H9 (cell line): ENCODE data around the gene PPARG. TPM values are rescaled to one million over a fixed set of nuclear protein-coding genes. Genes with fewer than 3 reads are reported as not detected.
"Not testable (repeated sequence)": the region's sequence is repeated elsewhere in the genome, so short reads cannot be mapped to it uniquely, and the experiment has no call there.

ENCODE experiments used
- DNase-seq: peaks from one replicate; pipeline ENCODE4 v3.0.0-alpha.2; 2017
- H2AFZ ChIP-seq: one replicate; pipeline ENCODE4 v1.6.1; 2013; ENCODE audit warnings: mild to moderate bottlenecking, low read length, control low read depth, moderate library complexity
- H2AK5ac ChIP-seq: 2 replicates; pipeline ENCODE4 v1.6.1; 2013; ENCODE audit warnings: low read length, control low read depth, mixed read lengths; ENCODE audit not compliant: insufficient read length
- H2BK120ac ChIP-seq: one replicate; pipeline ENCODE4 v1.6.1; 2013; ENCODE audit warnings: low read depth, mild to moderate bottlenecking, low read length, control low read depth, inconsistent platforms; ENCODE audit not compliant: poor library complexity, severe bottlenecking
- H2BK12ac ChIP-seq: 2 replicates; pipeline ENCODE4 v1.6.1; 2013; ENCODE audit warnings: low read length, control low read depth, mixed read lengths, low read depth; ENCODE audit not compliant: insufficient read length
- H2BK15ac ChIP-seq: 2 replicates; pipeline ENCODE4 v1.6.1; 2013; ENCODE audit warnings: low read depth, low read length, control low read depth
- H2BK20ac ChIP-seq: one replicate; pipeline ENCODE4 v1.6.1; 2013; ENCODE audit warnings: low read depth, mild to moderate bottlenecking, low read length, control low read depth, inconsistent platforms; ENCODE audit not compliant: poor library complexity, severe bottlenecking
- H2BK5ac ChIP-seq: 2 replicates; pipeline ENCODE4 v1.6.1; 2013; ENCODE audit warnings: low read length, control low read depth, mixed read lengths; ENCODE audit not compliant: insufficient read length
- H3K14ac ChIP-seq: 2 replicates; pipeline ENCODE4 v1.6.1; 2013; ENCODE audit warnings: low read length, control low read depth; ENCODE audit not compliant: insufficient read depth
- H3K18ac ChIP-seq: 2 replicates; pipeline ENCODE4 v1.6.1; 2013; ENCODE audit warnings: low read depth, mild to moderate bottlenecking, mixed read lengths, low read length, control low read depth; ENCODE audit not compliant: insufficient read length
- H3K23ac ChIP-seq: 2 replicates; pipeline ENCODE4 v1.6.1; 2013; ENCODE audit warnings: low read length, control low read depth, mixed read lengths, low read depth; ENCODE audit not compliant: insufficient read length
- H3K23me2 ChIP-seq: 2 replicates; pipeline ENCODE4 v1.6.1; 2013; ENCODE audit warnings: low read depth, mild to moderate bottlenecking, mixed read lengths, low read length, control low read depth; ENCODE audit not compliant: insufficient read length, poor library complexity, severe bottlenecking
- H3K27ac ChIP-seq: 2 replicates; pipeline ENCODE4 v1.5.1; 2013; ENCODE audit warnings: low read length, control low read depth, mixed read lengths, low read depth; ENCODE audit not compliant: insufficient read length
- H3K27me3 ChIP-seq: 2 replicates; pipeline ENCODE4 v1.6.1; 2013; ENCODE audit warnings: low read length, control low read depth, inconsistent platforms; ENCODE audit not compliant: insufficient read depth
- H3K4ac ChIP-seq: 2 replicates; pipeline ENCODE4 v1.6.1; 2013; ENCODE audit warnings: low read depth, mild to moderate bottlenecking, control low read depth, inconsistent platforms, low read length, moderate library complexity
- H3K4me1 ChIP-seq: 2 replicates; pipeline ENCODE4 v1.6.1; 2013; ENCODE audit warnings: low read length, control low read depth, inconsistent platforms; ENCODE audit not compliant: insufficient read depth
- H3K4me2 ChIP-seq: 2 replicates; pipeline ENCODE4 v1.6.1; 2013; ENCODE audit warnings: low read length, control low read depth, mixed read lengths; ENCODE audit not compliant: insufficient read length, insufficient read depth
- H3K56ac ChIP-seq: 2 replicates; pipeline ENCODE4 v1.6.1; 2013; ENCODE audit warnings: low read depth, mild to moderate bottlenecking, mixed read lengths, low read length, control low read depth; ENCODE audit not compliant: insufficient read length
- H3K79me1 ChIP-seq: 2 replicates; pipeline ENCODE4 v1.6.1; 2013; ENCODE audit warnings: low read depth, mild to moderate bottlenecking, moderate library complexity, low read length, control low read depth, inconsistent platforms; ENCODE audit not compliant: insufficient read depth, poor library complexity, severe bottlenecking
- H3K79me2 ChIP-seq: 2 replicates; pipeline ENCODE4 v1.6.1; 2013; ENCODE audit warnings: low read length, control low read depth, inconsistent platforms; ENCODE audit not compliant: insufficient read depth
- H3K9ac ChIP-seq: 2 replicates; pipeline ENCODE4 v1.6.1; 2013; ENCODE audit warnings: low read length, control low read depth, mixed read lengths; ENCODE audit not compliant: insufficient read length; ENCODE audit errors: extremely low read depth
- H3K9me3 ChIP-seq: one replicate; pipeline ENCODE4 v1.6.1; 2013; ENCODE audit warnings: low read depth, low read length, inconsistent platforms; ENCODE audit not compliant: control insufficient read depth
- H3T11ph ChIP-seq: one replicate; pipeline ENCODE4 v1.6.1; 2013; ENCODE audit warnings: mild to moderate bottlenecking, low read length, control low read depth, inconsistent platforms
- H4K20me1 ChIP-seq: one replicate; pipeline ENCODE4 v1.6.1; 2013; ENCODE audit not compliant: control insufficient read depth, insufficient read length, insufficient read depth
- H4K5ac ChIP-seq: 2 replicates; pipeline ENCODE4 v1.6.1; 2013; ENCODE audit warnings: low read depth, mild to moderate bottlenecking, mixed read lengths, low read length, control low read depth; ENCODE audit not compliant: insufficient read length
- H4K8ac ChIP-seq: replicated peaks from 2 replicates; pipeline ENCODE4 v1.6.1; 2013; ENCODE audit warnings: low read length, control low read depth, mixed read lengths, low read depth; ENCODE audit not compliant: insufficient read length
- H4K91ac ChIP-seq: 2 replicates; pipeline ENCODE4 v1.6.1; 2013; ENCODE audit warnings: low read depth, mild to moderate bottlenecking, moderate library complexity, mixed read lengths, low read length, control low read depth; ENCODE audit not compliant: insufficient read length
- H3K27ac Mint-ChIP-seq, 3 experiments: 2 replicates in 2 of 3; 3 replicates in 1 of 3; pipeline ENCODE4 v1.8.0; 2020 to 2021; ENCODE audit warnings: mixed read lengths in 3 of 3, mild to moderate bottlenecking in 1 of 3, moderate library complexity in 1 of 3
- H3K27me3 Mint-ChIP-seq: 2 replicates; pipeline ENCODE4 v1.8.0; 2021; ENCODE audit warnings: low read depth, mild to moderate bottlenecking, moderate library complexity, mixed read lengths
- H3K36me3 Mint-ChIP-seq, 3 experiments: 2 replicates in 2 of 3; 3 replicates in 1 of 3; pipeline ENCODE4 v1.8.0; 2020 to 2021; ENCODE audit warnings: low read depth in 3 of 3, mixed read lengths in 3 of 3; ENCODE audit not compliant: insufficient read depth in 1 of 3
- H3K4me1 Mint-ChIP-seq, 2 experiments: 2 replicates each; pipeline ENCODE4 v1.8.0; 2020; ENCODE audit warnings: mixed read lengths in 2 of 2
- H3K4me3 Mint-ChIP-seq, 2 experiments: 2 replicates in 1 of 2; 3 replicates in 1 of 2; pipeline ENCODE4 v1.8.0; 2020 to 2021; ENCODE audit warnings: mild to moderate bottlenecking in 2 of 2, mixed read lengths in 2 of 2, moderate library complexity in 1 of 2
- H3K9me3 Mint-ChIP-seq, 2 experiments: 2 replicates in 1 of 2; 3 replicates in 1 of 2; pipeline ENCODE4 v1.8.0; 2020; ENCODE audit warnings: mild to moderate bottlenecking in 2 of 2, mixed read lengths in 2 of 2, moderate library complexity in 1 of 2
- WGBS: extraction: QIAGEN DNeasy Blood & Tissue Kit; methylation state at CpG from one replicate; pipeline ENCODE4 v1.1.7; 2013; ENCODE audit warnings: missing lambda C conversion rate, low lambda C conversion rate, mixed read lengths; ENCODE audit not compliant: insufficient read length; ENCODE audit errors: extremely low coverage; 5-methylcytosine and 5-hydroxymethylcytosine counted together
- total RNA-seq: library from RNA; stranded (reverse); gene quantifications from 2 replicates; pipeline ENCODE4 v1.2.1, GENCODE V29; 2021
- TF ChIP-seq, protein P1 (sequence below): fragments of 200-600 bp; sonication (generic); conservative IDR thresholded peaks from 3 replicates; pipeline ENCODE4 v1.8.0; 2021; ENCODE audit warnings: antibody characterized with exemption, mild to moderate bottlenecking

Gene PPARG
- total RNA-seq, 1 experiment from 2014 or later: 0.42 TPM

DNA sequence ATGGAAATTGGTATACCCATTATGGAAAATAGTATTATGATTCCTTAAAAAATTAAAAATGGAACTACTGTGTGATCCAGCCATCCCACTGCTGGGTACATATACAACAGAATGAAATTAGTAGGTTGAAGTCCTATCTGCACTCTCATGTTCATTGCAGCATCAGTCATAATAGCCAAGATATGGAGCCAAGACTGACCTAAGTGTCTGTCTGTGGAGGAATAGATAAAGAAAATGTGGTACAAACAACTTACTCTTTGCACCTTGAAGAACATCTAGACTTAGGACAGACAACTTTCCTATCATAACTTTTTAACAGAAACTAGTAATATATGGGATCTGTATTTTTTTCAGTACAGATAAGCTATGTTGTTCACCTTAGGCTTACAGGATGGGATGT lies 30.0 kb upstream of the PPARG start:
- H3K4me3 Mint-ChIP-seq: no peak overlapping the region
- Histone ChIP-seq H2BK12ac (no peak overlapping the region), H3K79me2 (no peaks in the 10 kb centered on the region)

DNA sequence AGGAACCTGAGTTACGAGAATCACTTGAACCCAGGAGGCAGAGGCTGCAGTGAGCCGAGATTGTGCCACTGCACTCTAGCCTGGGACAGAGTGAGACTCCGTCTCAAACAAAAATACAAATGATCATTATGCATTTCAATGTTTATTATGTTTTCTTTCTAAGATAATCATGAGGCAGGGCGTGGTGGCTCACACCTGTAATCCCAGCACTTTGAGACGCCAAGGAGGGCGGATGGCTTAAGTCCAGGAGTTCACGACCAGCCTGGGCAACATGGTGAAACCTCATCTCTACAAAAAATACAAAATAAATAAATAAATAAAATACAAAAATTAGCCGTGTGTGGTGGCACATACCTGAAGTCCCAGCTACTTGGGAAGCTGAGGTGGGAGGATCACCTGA lies 26.7 kb upstream of the PPARG start:
- no CpG with 5 or more reads among the region's 8 CpGs for WGBS
- not testable (repeated sequence) for H3K4me1 Mint-ChIP-seq, H3K9me3 ChIP-seq

More for the DNA sequence above, 30.0 kb upstream of the PPARG start:
- Mint-ChIP-seq H3K27ac (no peak overlapping the region), H3K27me3 (no peaks in the 10 kb centered on the region; the same call in none of the 2 replicates), H3K9me3 (no peaks in the 10 kb centered on the region; a peak in 1 of 5 replicates), H3K36me3 (no peaks in the 10 kb centered on the region), H3K4me1 (0 out of 4 replicates have a peak, but pooled peaks cover 0 to under 1% of the 10 kb centered on the region in 2 experiments)
- Histone ChIP-seq H4K20me1 (no peaks in the 10 kb centered on the region), H3K4me1 (no peaks in the 10 kb centered on the region), H3K23me2 (no peaks in the 10 kb centered on the region), H3K23ac (no peak overlapping the region), H3K56ac (no peak overlapping the region), H3K14ac (no peak overlapping the region), H3T11ph (no peak overlapping the region), H4K8ac (no peak overlapping the region), H3K27me3 (no peaks in the 10 kb centered on the region), H2BK5ac (no peak overlapping the region), H3K18ac (no peak overlapping the region), H4K5ac (no peak overlapping the region), H2AK5ac (no peak overlapping the region), H3K9me3 (no peaks in the 10 kb centered on the region), H4K91ac (no peak overlapping the region), H2BK20ac (no peak overlapping the region), H2BK15ac (no peak overlapping the region), H3K4me2 (no peak overlapping the region), H2AFZ (no peak overlapping the region), H3K4ac (no peak overlapping the region), H3K9ac (no peak overlapping the region), H3K79me1 (no peaks in the 10 kb centered on the region), H3K27ac (no peak overlapping the region), H2BK120ac (no peak overlapping the region)
- no peak for DNase-seq
- TF ChIP-seq, protein P1, sequence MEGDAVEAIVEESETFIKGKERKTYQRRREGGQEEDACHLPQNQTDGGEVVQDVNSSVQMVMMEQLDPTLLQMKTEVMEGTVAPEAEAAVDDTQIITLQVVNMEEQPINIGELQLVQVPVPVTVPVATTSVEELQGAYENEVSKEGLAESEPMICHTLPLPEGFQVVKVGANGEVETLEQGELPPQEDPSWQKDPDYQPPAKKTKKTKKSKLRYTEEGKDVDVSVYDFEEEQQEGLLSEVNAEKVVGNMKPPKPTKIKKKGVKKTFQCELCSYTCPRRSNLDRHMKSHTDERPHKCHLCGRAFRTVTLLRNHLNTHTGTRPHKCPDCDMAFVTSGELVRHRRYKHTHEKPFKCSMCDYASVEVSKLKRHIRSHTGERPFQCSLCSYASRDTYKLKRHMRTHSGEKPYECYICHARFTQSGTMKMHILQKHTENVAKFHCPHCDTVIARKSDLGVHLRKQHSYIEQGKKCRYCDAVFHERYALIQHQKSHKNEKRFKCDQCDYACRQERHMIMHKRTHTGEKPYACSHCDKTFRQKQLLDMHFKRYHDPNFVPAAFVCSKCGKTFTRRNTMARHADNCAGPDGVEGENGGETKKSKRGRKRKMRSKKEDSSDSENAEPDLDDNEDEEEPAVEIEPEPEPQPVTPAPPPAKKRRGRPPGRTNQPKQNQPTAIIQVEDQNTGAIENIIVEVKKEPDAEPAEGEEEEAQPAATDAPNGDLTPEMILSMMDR: no peak

More for the DNA sequence above, 26.7 kb upstream of the PPARG start:
- not testable (repeated sequence) for H2AK5ac ChIP-seq, H2BK5ac ChIP-seq, H2AFZ ChIP-seq, H4K20me1 ChIP-seq, H2BK120ac ChIP-seq, H3K27me3 ChIP-seq, H3K4ac ChIP-seq, H3K27ac ChIP-seq, H3K4me2 ChIP-seq, H3K36me3 Mint-ChIP-seq, H4K91ac ChIP-seq, H3K14ac ChIP-seq, H4K8ac ChIP-seq, H3K4me3 Mint-ChIP-seq, H3K18ac ChIP-seq, H3K4me1 ChIP-seq, H4K5ac ChIP-seq, H3K56ac ChIP-seq, H3T11ph ChIP-seq, H2BK15ac ChIP-seq, H3K23ac ChIP-seq, H3K9me3 Mint-ChIP-seq, H3K79me2 ChIP-seq, DNase-seq, H3K27me3 Mint-ChIP-seq, H3K9ac ChIP-seq, H2BK12ac ChIP-seq, H2BK20ac ChIP-seq, H3K23me2 ChIP-seq, H3K79me1 ChIP-seq, H3K27ac Mint-ChIP-seq
